WERI-Rb-1 (cell line): ENCODE measurements around the gene TMEM92.
"Not testable (repeated sequence)": the region's sequence is repeated elsewhere in the genome, so short reads cannot be mapped to it uniquely, and the experiment has no call there.

Experiments used
- DNase-seq: peaks from one replicate; pipeline ENCODE4 v3.0.0-alpha.2; 2020
- H3K27ac ChIP-seq: fragments of 250-450 bp; sonication (Bioruptor Pico); 2 replicates; pipeline ENCODE4 v1.5.1; 2020; ENCODE audit warnings: mild to moderate bottlenecking, moderate library complexity
- H3K27me3 ChIP-seq: fragments of 250-450 bp; sonication (Bioruptor Pico); 2 replicates; pipeline ENCODE4 v1.5.1; 2021; ENCODE audit warnings: mild to moderate bottlenecking, low read depth, moderate library complexity; ENCODE audit not compliant: insufficient read depth, severe bottlenecking
- H3K36me3 ChIP-seq: fragments of 250-450 bp; sonication (Bioruptor Pico); 2 replicates; pipeline ENCODE4 v1.5.1; 2020; ENCODE audit warnings: mild to moderate bottlenecking, moderate library complexity
- H3K4me3 ChIP-seq: 2 replicates; pipeline ENCODE4 v1.5.1; 2011; ENCODE audit warnings: low read depth, mild to moderate bottlenecking, control low read depth, low read length
- H3K9me3 ChIP-seq: fragments of 250-450 bp; sonication (Bioruptor Pico); 2 replicates; pipeline ENCODE4 v1.5.1; 2021; ENCODE audit warnings: mild to moderate bottlenecking, moderate library complexity; ENCODE audit not compliant: severe bottlenecking
- TF ChIP-seq, protein P1 (sequence below): IDR thresholded peaks from 2 replicates; pipeline ENCODE4 v1.5.1; 2011; ENCODE audit warnings: low read depth, mild to moderate bottlenecking, control low read depth, inconsistent platforms, low read length

Gene TMEM92

GRCh38 chr17:50298018-50298417, 23.8 kb downstream of the TMEM92 start:
- Histone ChIP-seq H3K27ac (peak overlapping the region; percentile 38), H3K36me3 (no peaks in the 10 kb centered on the region), H3K9me3 (no peaks in the 10 kb centered on the region), H3K4me3 (no peak overlapping the region), H3K27me3 (no peaks in the 10 kb centered on the region)
- TF ChIP-seq, protein P1, sequence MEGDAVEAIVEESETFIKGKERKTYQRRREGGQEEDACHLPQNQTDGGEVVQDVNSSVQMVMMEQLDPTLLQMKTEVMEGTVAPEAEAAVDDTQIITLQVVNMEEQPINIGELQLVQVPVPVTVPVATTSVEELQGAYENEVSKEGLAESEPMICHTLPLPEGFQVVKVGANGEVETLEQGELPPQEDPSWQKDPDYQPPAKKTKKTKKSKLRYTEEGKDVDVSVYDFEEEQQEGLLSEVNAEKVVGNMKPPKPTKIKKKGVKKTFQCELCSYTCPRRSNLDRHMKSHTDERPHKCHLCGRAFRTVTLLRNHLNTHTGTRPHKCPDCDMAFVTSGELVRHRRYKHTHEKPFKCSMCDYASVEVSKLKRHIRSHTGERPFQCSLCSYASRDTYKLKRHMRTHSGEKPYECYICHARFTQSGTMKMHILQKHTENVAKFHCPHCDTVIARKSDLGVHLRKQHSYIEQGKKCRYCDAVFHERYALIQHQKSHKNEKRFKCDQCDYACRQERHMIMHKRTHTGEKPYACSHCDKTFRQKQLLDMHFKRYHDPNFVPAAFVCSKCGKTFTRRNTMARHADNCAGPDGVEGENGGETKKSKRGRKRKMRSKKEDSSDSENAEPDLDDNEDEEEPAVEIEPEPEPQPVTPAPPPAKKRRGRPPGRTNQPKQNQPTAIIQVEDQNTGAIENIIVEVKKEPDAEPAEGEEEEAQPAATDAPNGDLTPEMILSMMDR = no peak
- no peak for DNase-seq

- TF ChIP-seq, protein P1 = no peak
- no peak overlapping the region for H3K4me3 ChIP-seq
- H3K27me3 ChIP-seq = no peaks in the 10 kb centered on the region
- peak overlapping the region; percentile 20; the same call in 1 of the 2 replicates for H3K27ac ChIP-seq
- no peaks in the 10 kb centered on the region for H3K36me3 ChIP-seq
- no peaks in the 10 kb centered on the region for H3K9me3 ChIP-seq
- DNase-seq = no peak
Observed at GRCh38 chr17:50299776-50300175, 25.5 kb downstream of the TMEM92 start.

DNA sequence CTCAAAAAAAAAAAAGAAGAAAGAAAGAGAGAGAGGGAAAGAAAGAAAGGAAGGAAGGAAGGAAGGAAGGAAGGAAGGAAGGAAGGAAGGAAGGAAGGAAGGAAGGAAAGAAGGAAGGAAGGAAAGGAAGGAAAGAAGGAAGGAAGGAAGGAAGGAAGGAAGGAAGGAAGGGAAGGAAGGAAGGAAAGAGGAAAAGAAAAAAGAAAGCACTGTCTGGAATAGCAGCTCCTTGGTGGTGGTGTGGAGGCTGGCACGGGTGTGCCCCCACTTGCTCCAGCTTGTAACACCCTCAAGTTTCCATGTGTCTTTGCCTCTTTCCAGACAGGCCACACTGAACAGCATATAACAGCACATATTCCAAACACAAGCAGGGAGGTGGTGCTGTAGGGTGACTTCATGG, 26.6 kb downstream of the TMEM92 start:
- H3K9me3 ChIP-seq, H3K27ac ChIP-seq, DNase-seq, H3K4me3 ChIP-seq, H3K36me3 ChIP-seq, H3K27me3 ChIP-seq: not testable (repeated sequence)

DNA sequence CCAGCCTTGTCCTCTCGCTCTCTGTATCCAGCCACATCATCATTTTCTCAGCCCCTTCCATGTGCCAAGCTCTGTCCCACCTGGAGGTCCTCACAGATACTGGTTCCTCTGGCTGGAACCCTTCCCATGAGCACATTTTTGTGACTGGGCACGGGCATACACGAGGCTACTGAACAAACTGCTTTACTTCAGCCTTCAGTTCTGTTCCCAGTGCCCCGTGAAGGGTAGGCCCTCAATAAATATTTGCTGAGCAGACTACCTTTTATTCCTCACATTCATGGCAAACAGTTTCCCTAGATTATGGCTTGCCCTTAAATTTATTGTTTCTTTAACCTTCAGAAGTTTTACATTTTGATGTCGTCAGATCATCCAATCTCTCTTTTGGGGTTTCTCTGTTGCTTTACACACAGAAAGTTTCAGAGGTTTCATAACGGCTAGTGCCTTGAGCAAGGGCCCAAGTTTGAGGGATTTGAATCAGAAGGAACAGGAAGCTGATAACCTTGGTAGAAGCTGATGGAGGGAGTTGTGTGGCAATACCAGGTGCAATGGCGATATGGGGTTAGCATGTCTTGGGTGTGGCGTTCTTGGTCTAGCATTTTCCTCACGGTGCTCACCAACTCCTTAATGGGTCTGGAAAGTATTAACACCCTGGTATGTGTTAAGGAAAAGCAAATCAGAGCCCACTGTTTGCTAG, 27.8 kb downstream of the TMEM92 start:
- no peaks in the 10 kb centered on the region for H3K36me3 ChIP-seq
- H3K27ac ChIP-seq = no peak overlapping the region
- no peaks in the 10 kb centered on the region for H3K27me3 ChIP-seq
- H3K4me3 ChIP-seq = no peak overlapping the region
- no peaks in the 10 kb centered on the region for H3K9me3 ChIP-seq
- DNase-seq = no peak
- TF ChIP-seq, protein P1 = no peak

DNA sequence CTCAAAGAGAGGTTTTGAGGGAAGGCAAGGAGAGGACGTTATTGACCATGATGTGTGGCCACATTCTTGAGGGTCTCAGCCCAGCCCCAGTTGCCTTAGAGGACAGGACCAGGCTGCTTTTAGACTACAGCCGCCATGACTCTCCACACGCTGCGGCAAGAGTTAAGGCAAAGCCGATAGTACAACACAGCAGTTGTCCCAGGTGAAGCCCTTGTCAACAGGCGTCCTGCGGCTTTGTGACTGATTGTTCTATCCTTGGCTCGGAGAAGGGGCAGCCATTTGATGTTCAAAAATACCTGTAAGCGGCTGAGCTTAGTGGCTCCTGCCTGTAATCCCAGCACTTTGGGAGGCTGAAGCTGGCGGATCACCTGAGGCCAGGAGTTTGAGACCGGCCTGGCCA, 28.8 kb downstream of the TMEM92 start:
- H3K27me3 ChIP-seq = no peaks in the 10 kb centered on the region
- H3K9me3 ChIP-seq = peaks cover 4% of the 10 kb centered on the region
- DNase-seq = no peak
- TF ChIP-seq, protein P1 = no peak
- no peaks in the 10 kb centered on the region for H3K36me3 ChIP-seq
- H3K27ac ChIP-seq = no peak overlapping the region
- H3K4me3 ChIP-seq = no peak overlapping the region

- no peak for DNase-seq
- Histone ChIP-seq H3K27me3 (no peaks in the 10 kb centered on the region), H3K36me3 (no peaks in the 10 kb centered on the region), H3K9me3 (peaks cover 9% of the 10 kb centered on the region), H3K27ac (no peak overlapping the region), H3K4me3 (no peak overlapping the region)
- TF ChIP-seq, protein P1 = no peak
Observed at GRCh38 chr17:50303596-50303995, 29.3 kb downstream of the TMEM92 start.
